Type B pancreatic cell (in vitro differentiated cells): ENCODE measurements around the gene RPS16. TPM values are rescaled to one million over a fixed set of nuclear protein-coding genes. Genes with fewer than 3 reads are reported as not detected.

Experiments
- DNase-seq: peaks from one replicate; pipeline ENCODE4 v3.0.0; 2021; ENCODE audit warnings: mixed read lengths; ENCODE audit not compliant: unreplicated experiment; ENCODE audit errors: extremely low spot score
- H3K27ac Mint-ChIP-seq: 2 replicates; pipeline ENCODE4 v1.8.0; 2021; ENCODE audit warnings: mild to moderate bottlenecking, mixed read lengths
- H3K27me3 Mint-ChIP-seq: 2 replicates; pipeline ENCODE4 v1.8.0; 2021; ENCODE audit warnings: mixed read lengths
- H3K36me3 Mint-ChIP-seq: 2 replicates; pipeline ENCODE4 v1.8.0; 2021; ENCODE audit warnings: mixed read lengths
- H3K4me1 Mint-ChIP-seq: one replicate; pipeline ENCODE4 v1.8.0; 2021; ENCODE audit warnings: mixed read lengths; ENCODE audit not compliant: unreplicated experiment
- H3K4me3 Mint-ChIP-seq: 2 replicates; pipeline ENCODE4 v1.8.0; 2021; ENCODE audit warnings: mild to moderate bottlenecking, mixed read lengths
- H3K9me3 Mint-ChIP-seq: 2 replicates; pipeline ENCODE4 v1.8.0; 2021; ENCODE audit warnings: mixed read lengths
- total RNA-seq: library from RNA; stranded (reverse); gene quantifications from 2 replicates; pipeline ENCODE4 v1.2.1, GENCODE V29; 2021; ENCODE audit warnings: low replicate concordance
- TF ChIP-seq, protein P1 (sequence below): fragments of 200-600 bp; sonication (generic); conservative IDR thresholded peaks from 2 replicates; pipeline ENCODE4 v1.5.0; 2021; ENCODE audit warnings: antibody characterized with exemption, mild to moderate bottlenecking

RPS16 gene
- total RNA-seq, 1 donor from 2014 or later = 2,175 TPM

DNA sequence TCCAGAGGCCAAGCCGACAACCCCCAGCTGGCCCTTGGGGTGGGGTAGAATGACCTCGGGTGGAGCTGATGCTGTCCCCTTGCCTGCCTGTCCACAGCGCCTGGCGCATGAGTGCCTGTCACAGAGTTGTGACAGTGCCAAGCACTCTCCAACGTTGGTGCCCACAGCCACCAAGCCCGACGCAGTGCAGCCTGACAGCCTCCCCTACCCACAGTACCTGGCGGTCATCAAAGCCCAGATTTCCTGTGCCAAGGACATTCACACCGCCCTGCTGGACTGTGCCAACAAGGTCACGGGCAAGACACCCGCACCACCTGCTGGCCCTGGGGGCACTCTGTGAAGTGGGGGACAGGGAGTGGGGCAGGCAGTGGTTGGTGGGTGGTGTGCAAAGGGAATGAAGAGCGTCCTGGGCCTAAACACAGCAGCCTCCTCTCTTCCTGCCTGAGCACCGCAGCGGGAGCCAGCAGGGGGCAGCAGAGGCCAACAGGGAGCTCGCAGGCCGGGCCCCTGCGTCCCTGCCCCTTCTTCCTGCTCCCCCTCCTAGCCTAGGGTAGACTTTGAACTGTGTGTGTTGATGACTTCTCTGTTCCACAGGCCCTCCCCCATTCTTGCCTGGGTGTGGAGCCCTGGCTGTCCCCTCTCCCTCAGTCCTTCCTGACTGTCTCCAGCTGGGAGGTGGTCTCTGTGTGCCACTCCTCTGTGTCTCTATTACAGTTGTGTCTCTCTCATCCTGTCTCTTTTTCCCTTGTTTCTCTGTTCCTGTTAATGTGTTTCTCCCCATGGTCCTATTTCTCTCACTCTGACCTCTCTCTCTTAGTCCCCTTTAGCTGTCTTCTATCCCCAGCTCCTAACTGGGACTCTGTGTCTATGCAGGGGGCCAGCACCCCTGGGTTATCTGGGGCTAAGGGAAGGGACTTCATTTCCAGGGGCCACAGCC, 38.1 kb downstream of the RPS16 start:
- DNase-seq = peak; percentile 90
- TF ChIP-seq, protein P1, sequence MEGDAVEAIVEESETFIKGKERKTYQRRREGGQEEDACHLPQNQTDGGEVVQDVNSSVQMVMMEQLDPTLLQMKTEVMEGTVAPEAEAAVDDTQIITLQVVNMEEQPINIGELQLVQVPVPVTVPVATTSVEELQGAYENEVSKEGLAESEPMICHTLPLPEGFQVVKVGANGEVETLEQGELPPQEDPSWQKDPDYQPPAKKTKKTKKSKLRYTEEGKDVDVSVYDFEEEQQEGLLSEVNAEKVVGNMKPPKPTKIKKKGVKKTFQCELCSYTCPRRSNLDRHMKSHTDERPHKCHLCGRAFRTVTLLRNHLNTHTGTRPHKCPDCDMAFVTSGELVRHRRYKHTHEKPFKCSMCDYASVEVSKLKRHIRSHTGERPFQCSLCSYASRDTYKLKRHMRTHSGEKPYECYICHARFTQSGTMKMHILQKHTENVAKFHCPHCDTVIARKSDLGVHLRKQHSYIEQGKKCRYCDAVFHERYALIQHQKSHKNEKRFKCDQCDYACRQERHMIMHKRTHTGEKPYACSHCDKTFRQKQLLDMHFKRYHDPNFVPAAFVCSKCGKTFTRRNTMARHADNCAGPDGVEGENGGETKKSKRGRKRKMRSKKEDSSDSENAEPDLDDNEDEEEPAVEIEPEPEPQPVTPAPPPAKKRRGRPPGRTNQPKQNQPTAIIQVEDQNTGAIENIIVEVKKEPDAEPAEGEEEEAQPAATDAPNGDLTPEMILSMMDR = peak; percentile 96
- no peaks in the 10 kb centered on the region for H3K9me3 Mint-ChIP-seq
- H3K4me3 Mint-ChIP-seq = peak overlapping the region; percentile 20
- H3K27ac Mint-ChIP-seq = peak overlapping the region; percentile 90
- H3K36me3 Mint-ChIP-seq = peaks cover 3% of the 10 kb centered on the region
- peaks cover 33% of the 10 kb centered on the region for H3K4me1 Mint-ChIP-seq
- no peaks in the 10 kb centered on the region for H3K27me3 Mint-ChIP-seq

- no peaks in the 10 kb centered on the region for H3K9me3 Mint-ChIP-seq
- TF ChIP-seq, protein P1 = no peak
- peaks cover 15% of the 10 kb centered on the region for H3K36me3 Mint-ChIP-seq
- peak within 1 kb of the TSS; percentile 97 for H3K27ac Mint-ChIP-seq
- H3K4me1 Mint-ChIP-seq = peaks cover 18% of the 10 kb centered on the region
- DNase-seq = peak; percentile 94
- no peaks in the 10 kb centered on the region for H3K27me3 Mint-ChIP-seq
- H3K4me3 Mint-ChIP-seq = peak within 1 kb of the TSS; percentile 97
Measured at GRCh38 chr19:39390751-39391437, 44.9 kb downstream of the RPS16 start, which contains the start of the genes MED29 and PAF1. MED29 (plus strand) TSS chr19:39391378; CDS start chr19:39391423, 45 bp downstream. PAF1 (minus strand) TSS chr19:39391106; CDS start chr19:39390864, 242 bp downstream.

DNA sequence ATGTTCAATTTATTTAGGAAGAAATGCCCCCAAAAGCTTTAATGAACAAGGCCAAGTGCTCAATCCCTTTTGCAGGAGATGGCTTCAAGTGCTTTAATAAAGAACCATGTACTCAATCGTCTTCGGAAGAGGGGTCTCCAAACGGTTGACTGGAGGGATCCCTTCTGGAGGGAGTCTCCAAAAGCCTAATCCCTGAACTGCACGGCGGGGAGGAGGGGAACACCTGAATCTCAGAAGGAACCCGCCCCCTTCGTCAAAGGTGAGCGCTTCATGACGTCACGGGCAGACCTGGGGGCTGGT, 45.3 kb downstream of the RPS16 start:
- Mint-ChIP-seq H3K27me3 (no peaks in the 10 kb centered on the region), H3K4me1 (peaks cover 18% of the 10 kb centered on the region), H3K36me3 (peaks cover 15% of the 10 kb centered on the region), H3K27ac (peak overlapping the region; percentile 97), H3K4me3 (peak overlapping the region; percentile 97), H3K9me3 (no peaks in the 10 kb centered on the region)
- TF ChIP-seq, protein P1 = no peak
- no peak for DNase-seq

DNA sequence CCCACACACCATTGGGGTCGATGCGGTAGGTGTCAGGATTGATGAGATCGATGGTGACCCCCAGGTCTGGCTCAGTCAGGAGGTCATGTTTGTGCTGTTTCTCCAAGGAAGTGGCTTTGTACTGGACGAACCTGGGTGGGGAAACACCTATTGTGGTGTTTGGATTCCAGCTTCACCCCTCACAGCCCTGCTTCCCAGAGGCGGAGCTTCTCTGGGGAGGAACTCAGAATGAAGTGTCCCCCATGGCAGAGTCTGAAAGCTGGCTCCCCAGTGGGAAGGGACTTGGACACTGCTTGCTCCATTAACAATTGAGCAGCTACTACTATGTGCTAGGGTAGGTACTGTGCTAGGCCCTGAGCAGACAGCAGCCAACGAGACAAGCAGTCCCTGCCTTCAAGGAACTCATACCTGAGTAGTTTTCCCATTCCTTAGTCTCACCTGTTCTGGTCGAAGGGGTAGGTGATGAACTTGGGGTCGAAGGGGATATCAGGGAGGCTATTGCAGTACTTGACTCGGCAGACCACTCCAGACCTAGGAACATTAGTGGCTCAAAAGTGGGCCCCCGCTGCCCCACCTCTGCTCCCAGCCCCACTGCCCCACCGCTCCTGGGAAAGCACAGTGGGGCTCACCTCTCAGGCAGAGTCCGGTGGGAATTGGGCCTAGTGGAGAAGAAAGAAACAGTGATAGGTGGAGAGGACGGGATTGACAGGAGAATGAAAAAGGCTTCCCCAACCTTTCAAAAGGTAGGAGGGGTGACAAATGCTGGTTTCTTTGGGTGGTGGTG, 45.9 kb downstream of the RPS16 start:
- Mint-ChIP-seq H3K4me1 (peaks cover 18% of the 10 kb centered on the region), H3K36me3 (peaks cover 12% of the 10 kb centered on the region), H3K4me3 (peak overlapping the region; percentile 97), H3K9me3 (no peaks in the 10 kb centered on the region), H3K27ac (peak overlapping the region; percentile 97), H3K27me3 (no peaks in the 10 kb centered on the region)
- DNase-seq = no peak
- TF ChIP-seq, protein P1 = no peak

- Mint-ChIP-seq H3K27ac (peak overlapping the region; percentile 11), H3K4me3 (peak overlapping the region; percentile 42), H3K4me1 (peaks cover 18% of the 10 kb centered on the region), H3K9me3 (no peaks in the 10 kb centered on the region), H3K27me3 (no peaks in the 10 kb centered on the region), H3K36me3 (peaks cover 12% of the 10 kb centered on the region)
- TF ChIP-seq, protein P1 = no peak
- no peak for DNase-seq
Measured at GRCh38 chr19:39388657-39389056, 47.1 kb downstream of the RPS16 start.
